Stimulated activated CD4-positive, alpha-beta T cell treated with anti-CD3 and anti-CD28 coated beads, Interleukin-4, amount 100 ng/mL, for 48 hours (primary cell): Measurements from ENCODE around the gene ESCO1.
"Not testable (repeated sequence)": the region's sequence is repeated elsewhere in the genome, so short reads cannot be mapped to it uniquely, and the experiment has no call there.

Experiments used
- DNase-seq, 2 donors: peaks; one replicate each; pipeline ENCODE4 v3.0.0-alpha.2; 2020; ENCODE audit warnings: low read depth in 2 of 2

ESCO1 gene, protein sequence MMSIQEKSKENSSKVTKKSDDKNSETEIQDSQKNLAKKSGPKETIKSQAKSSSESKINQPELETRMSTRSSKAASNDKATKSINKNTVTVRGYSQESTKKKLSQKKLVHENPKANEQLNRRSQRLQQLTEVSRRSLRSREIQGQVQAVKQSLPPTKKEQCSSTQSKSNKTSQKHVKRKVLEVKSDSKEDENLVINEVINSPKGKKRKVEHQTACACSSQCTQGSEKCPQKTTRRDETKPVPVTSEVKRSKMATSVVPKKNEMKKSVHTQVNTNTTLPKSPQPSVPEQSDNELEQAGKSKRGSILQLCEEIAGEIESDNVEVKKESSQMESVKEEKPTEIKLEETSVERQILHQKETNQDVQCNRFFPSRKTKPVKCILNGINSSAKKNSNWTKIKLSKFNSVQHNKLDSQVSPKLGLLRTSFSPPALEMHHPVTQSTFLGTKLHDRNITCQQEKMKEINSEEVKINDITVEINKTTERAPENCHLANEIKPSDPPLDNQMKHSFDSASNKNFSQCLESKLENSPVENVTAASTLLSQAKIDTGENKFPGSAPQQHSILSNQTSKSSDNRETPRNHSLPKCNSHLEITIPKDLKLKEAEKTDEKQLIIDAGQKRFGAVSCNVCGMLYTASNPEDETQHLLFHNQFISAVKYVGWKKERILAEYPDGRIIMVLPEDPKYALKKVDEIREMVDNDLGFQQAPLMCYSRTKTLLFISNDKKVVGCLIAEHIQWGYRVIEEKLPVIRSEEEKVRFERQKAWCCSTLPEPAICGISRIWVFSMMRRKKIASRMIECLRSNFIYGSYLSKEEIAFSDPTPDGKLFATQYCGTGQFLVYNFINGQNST

GRCh38 chr18:21600526-21601410, at the start of gene ESCO1:
Gene ESCO1 (minus strand): TSS chr18:21600704. CDS start chr18:21574843, 25,861 bp downstream.
- DNase-seq: peak; percentile 85 to 92

DNA sequence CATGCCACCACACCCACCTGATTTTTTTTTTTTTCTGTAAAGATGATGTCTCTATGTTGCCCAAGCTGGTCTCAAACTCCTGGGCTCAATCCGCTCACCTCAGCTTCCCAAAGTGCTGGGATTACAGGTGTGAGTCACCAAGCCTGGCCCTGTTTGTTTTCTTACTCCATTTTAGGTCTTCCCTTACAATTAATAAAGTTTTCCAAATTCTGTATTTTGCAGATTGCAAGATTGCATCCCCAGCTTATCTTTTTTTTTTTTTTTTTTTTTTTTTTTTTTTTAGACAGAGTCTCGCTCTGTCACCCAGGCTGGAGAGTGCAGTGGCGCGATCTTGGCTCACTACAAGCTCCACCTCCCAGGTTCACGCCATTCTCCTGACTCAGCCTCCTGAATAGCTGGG, 39.9 kb upstream of the ESCO1 start:
- DNase-seq: not testable (repeated sequence)

DNA sequence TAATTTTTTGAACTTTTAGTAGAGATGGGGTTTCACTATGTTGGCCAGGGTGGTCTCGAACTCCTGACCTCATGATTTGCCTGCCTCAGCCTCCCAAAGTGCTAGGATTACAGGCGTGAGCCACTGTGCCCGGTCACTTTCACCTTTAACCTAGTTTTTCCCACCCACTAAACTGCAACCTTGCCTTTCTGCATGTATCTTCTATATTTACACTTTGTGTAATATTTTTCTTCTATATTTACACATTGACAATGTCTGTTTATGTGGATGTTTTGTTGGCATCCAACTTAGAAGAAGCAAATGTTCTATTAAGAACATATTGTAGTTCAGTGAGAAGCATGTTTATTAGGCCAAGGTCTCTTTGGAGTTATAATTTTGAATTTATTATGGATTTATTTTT, 38.3 kb upstream of the ESCO1 start:
- DNase-seq: no peak

DNA sequence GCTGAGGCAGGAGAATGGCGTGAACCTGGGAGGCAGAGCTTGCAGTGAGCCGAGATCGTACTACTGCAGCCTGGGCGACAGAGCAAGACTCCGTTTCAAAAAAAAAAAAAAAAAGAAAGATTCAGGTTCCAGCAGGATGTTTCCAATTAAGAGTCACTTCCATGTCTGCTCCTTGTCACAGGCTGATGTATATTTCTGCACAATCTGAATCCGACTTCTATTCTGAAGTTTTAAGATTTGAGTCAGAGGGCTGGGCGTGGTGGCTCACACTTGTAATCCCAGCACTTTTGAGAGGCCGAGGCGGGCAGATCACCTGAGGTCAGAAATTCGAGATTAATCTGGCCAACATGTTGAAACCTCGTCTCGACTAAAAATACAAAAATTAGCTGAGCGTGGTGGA, 36.3 kb upstream of the ESCO1 start:
- no peak for DNase-seq

DNA sequence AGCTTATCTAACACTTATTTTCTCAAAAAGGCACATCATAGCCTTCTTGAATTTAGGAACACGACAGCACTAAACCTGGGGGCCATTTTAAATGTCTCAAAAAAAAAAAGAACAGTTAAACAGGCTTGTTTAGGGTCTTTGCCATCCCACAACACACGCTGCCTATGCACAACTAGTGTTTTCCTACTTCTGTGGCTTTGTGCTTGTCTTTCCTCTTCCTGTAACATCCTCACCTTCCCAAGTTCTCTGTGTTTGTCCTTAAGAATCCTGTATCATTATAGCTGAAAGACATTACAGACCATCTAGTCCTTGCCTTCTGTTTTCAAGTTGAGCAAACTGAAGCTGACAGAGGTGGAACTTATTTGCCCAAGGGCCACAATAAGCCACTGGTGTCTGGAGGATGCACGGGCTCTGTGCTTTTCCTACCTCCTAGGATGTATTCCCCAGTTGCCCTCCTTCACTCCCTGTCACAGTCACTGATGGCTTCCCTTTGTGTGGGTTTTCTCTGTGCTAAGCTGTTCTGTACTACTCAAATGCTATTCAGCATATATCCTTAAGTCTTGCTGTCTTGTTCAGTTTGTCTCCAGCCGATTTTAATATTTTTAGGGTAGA, 34.2 kb upstream of the ESCO1 start:
- DNase-seq: no peak

DNA sequence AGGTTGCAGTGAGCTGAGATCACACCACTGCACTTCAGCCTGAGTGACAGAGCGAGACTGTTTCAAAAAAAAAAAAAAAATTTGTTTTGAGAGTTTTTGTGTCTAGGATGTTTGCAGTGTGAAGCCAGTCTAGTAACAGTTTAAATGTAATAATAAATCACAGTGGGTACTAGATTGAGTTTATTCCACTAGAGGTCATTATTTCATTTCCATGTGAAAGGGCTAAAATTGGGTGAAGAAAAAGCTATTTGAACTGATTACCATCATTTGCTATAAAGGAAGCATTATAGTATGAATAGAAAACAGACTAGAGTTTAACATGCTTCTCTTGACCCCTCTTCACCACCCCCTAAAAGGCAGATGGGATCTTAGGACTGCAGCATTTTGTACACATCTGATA, 31.9 kb upstream of the ESCO1 start:
- DNase-seq: no peak

DNA sequence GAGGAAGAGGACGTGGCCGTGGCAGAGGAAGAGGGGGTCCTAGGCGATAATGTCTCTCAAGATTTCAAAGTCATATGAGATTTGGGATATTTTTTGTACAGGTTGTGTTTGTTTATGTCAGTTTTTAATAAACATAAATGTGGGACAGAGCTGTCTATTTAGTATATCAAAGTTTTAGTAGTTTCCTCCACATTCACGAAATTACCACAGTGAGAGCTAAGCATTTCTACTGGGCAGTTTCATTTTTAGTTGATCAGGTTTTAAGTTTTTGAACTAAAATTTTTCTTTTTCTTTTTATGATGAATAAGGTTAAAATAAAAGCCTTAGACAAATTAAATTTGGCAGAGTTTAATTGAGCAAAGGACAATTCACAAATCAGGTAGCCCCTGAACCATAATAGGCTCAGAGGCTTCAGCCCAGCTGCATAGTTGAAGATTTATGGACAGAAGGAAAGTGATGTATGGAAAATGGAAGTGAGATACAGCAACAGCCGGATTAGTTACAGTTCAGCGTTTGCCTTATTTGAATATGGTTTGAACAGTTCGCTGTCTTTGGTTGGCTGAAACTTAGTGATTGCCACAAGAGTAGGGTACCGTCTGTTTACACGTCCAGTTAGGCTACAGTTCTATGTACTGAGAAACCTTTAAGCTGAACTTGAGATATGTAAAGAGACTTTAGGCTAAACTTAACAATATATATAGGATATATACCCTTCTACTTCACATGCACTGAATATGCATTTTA, 28.8 kb upstream of the ESCO1 start:
- no peak for DNase-seq

GRCh38 chr18:21621640-21622039, 21.1 kb upstream of the ESCO1 start:
- DNase-seq: not testable (repeated sequence)

DNA sequence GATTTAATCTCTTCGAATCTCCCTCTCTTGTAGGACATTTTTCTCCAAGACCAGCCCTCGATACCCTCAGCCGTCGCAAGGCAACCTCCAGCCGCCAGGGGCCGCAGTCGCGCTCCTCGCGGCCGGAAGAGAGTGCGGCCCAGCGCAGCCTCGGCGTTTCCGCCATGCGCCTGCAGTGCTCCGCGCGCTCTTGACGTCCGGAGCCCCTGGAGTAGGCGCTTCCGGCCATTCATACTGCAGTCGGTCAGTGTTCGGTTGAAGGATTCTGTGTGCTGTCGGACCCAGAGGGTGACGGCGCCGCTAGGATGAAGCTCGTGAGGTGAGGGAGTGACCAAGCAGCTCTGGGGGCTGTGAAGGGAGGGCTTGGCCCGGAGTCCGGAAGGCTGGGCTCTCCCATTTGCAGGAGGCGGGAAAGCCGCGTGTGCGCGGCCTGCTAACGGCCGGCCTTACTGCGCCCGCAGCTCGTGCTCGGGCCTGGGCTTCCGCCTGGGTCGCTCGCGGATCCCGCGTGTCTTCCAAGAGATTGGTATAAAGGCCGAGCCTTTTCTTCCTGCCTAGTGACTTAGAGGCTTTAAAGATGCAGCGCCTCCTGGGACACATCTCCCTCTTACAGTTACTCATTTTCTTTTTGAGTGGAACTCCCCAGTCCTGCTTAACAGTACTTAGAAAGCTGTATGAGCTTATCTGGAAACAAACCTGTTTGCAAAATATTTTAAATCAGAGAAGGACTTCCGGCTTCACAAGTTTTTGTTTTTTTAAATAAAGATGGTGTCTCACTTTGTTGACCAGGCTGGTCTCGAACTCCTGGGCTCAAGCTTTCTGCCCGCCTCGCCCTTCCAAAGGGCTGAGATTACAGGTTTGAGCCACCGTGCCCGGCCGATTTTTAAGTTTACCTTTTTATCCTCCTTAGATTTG, 11.9 kb upstream of the ESCO1 start, which contains the start of gene SNRPD1:
TSS of gene SNRPD1 (plus strand) at position 190 of the 915 bp plus-strand sequence. CDS start at position 306, 116 bp downstream.
- DNase-seq: peak; percentile 83 to 84

DNA sequence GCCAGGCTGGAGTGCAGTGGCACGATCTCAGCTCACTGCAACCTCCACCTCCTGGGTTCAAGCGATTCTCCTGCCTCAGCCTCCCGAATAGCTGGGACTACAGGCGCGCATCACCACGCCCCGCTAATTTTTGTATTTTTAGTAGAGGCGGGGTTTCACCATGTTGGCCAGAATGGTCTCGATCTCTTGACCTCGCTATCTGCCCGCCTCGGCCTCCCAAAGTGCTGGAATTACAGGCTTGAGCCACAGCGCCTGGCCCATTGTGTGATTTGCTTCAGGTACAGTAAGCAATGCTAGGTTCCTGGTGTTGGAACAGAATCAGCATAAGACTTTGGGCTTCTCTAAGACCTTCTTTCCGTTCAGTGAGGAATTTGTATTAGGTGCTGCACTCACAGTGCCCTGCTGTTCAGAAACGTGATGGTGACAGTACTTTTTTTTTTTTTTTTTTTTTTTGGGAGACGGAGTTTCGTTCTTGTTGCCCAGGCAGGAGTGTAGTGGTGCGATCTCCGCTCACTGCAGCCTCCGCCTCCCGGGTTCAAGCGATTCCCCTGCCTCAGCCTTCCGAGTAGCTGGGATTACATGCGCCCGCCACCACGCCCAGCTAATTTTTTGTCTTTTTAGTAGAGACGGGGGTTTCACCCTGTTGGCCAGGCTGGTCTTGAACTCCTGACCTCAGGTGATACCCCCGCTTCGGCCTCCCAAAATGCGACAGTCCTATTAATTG, 11.1 kb upstream of the ESCO1 start:
- DNase-seq: not testable (repeated sequence)

GRCh38 chr18:21605213-21605612, 4.7 kb upstream of the ESCO1 start:
- no peak for DNase-seq

- DNase-seq: no peak
Measured at GRCh38 chr18:21604671-21605070, 4.2 kb upstream of the ESCO1 start.

GRCh38 chr18:21602299-21602587, 1.7 kb upstream of the ESCO1 start:
- DNase-seq: no peak

DNA sequence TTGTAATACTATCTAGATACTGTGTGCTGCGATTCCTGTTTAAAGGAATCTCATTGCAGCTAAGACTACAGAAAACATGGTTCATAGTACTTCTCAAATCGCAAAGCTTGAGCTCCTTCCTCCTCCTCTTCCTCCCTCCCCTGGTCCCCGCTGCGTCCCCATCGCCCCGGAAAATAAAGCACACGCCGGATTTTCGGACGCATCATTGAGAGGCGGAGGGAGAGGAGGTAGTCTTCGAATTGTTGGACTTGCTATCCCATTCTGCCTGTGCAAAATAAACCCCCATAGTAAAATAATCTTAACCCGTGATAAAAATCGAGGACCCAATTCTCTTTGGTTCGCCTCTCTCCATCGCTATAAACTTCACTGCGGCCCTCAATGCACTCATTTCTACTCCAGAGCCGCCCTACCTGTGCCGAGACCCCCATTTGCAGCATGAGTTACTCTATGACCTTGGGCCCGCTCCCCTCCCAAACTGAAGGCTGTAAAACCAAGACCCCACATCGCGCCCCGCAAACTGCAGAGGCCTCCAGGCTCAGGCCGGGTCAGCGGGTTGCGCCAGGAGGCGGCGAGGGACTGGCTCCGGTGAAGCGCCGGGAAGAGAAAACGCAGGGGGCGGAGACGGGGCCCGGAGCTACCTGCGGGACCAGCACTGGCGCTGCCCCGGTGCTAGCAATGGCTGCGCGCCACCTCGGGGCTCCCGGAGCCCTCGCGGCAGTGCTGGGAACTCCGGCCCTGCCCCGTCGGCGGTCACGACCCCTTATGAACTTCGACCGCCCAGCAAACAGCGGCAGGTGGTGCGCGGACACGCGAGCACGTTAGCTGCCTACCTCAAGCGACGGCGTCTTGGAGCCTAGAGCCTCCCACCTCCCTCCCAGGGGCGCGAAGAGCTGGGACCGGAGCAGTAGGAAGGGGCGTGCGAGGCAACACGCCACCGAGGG, 649 bp downstream of the ESCO1 start:
- peak; percentile 36 to 47 for DNase-seq

- DNase-seq: no peak
Measured at GRCh38 chr18:21598726-21599584, 1.5 kb downstream of the ESCO1 start.

DNA sequence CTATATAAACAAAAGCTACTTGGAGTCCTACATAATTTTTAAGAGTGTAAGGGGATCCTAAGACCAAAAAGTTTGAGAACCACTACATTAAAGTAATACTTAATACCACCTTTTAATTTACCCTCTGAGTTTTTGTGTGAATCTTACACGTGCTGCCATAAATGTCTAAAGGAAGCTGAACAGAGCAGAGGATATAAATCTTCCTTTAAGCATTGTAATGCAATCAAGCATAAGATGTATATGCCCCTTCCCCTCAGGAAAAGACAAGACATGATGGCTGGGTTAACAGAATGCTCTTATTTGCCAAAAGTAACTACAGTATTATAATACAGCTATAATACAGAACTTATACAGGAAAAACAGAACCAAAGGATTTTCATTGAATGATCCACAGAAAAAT, 2.9 kb downstream of the ESCO1 start:
- no peak for DNase-seq
